Keratinocyte (primary cell): ENCODE measurements around the gene PLXNB2.

Source experiments
- CTCF ChIP-seq, 3 experiments: IDR thresholded peaks in 1 of 3; conservative IDR thresholded peaks in 1 of 3; optimal IDR thresholded peaks in 1 of 3; 2 replicates in 2 of 3; 3 replicates in 1 of 3; pipeline versions ENCODE3 to v1.5.1; 2011; ENCODE audit warnings: low read length in 3 of 3, mild to moderate bottlenecking in 3 of 3, moderate library complexity in 2 of 3, control low read depth in 1 of 3, inconsistent platforms in 1 of 3; ENCODE audit not compliant: insufficient read depth in 2 of 3; ENCODE audit errors: extremely low read depth in 1 of 3
- EZH2 ChIP-seq: IDR thresholded peaks from one replicate; pipeline ENCODE4 v1.6.1; 2012; ENCODE audit warnings: inconsistent platforms, mild to moderate bottlenecking, low read length, moderate library complexity

DNA sequence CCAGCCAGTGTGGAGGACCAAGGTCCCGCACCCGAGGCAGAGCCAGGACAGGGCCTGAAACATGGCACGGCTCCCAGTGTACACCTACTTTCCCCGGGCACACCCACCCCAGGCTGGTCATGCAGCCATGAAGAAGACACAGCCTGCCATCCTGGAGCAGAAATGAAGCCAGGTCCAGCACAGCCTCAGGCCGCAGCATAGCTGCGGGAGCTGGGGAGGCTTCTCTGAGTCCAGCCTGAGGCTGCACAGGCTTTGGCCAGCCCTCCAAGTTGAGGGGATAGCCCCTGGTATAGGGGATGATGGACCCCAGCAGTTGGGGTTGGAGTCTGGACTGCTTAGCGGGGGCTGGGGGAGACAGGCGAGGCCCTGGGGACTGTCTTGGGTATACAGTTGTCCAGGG, 53.5 kb downstream of the PLXNB2 start:
- TF ChIP-seq CTCF (optimal IDR thresholded peaks at IDR 0.05 in 1 of 3, IDR thresholded peaks at IDR 0.05 in 1 of 3, conservative IDR thresholded peaks at IDR 0.05 in 1 of 3; ENCODE audit: extremely low read depth in 1 of 3, insufficient read depth in 2 of 3, low read length in 3 of 3) (no peak), EZH2 (no peak)
